DMS153 treated with DMSO at 0.1 percent for 48 hours (cell line): ENCODE results near the gene AATK.

ENCODE experiments used
- DNase-seq: peaks from one replicate; lab custom pipeline; 2025; ENCODE audit not compliant: unreplicated experiment; lab: John Stamatoyannopoulos, UW

The AATK gene

GRCh38 chr17:81181811-81182185, 15.8 kb upstream of the AATK start:
- DNase-seq: no peak

- DNase-seq: no peak
Observed at GRCh38 chr17:81180836-81181810, 15.1 kb upstream of the AATK start.

- no peak for DNase-seq
Observed at GRCh38 chr17:81179861-81180260, 13.8 kb upstream of the AATK start.

- DNase-seq: no peak
Observed at GRCh38 chr17:81179220-81179619, 13.2 kb upstream of the AATK start.

DNA sequence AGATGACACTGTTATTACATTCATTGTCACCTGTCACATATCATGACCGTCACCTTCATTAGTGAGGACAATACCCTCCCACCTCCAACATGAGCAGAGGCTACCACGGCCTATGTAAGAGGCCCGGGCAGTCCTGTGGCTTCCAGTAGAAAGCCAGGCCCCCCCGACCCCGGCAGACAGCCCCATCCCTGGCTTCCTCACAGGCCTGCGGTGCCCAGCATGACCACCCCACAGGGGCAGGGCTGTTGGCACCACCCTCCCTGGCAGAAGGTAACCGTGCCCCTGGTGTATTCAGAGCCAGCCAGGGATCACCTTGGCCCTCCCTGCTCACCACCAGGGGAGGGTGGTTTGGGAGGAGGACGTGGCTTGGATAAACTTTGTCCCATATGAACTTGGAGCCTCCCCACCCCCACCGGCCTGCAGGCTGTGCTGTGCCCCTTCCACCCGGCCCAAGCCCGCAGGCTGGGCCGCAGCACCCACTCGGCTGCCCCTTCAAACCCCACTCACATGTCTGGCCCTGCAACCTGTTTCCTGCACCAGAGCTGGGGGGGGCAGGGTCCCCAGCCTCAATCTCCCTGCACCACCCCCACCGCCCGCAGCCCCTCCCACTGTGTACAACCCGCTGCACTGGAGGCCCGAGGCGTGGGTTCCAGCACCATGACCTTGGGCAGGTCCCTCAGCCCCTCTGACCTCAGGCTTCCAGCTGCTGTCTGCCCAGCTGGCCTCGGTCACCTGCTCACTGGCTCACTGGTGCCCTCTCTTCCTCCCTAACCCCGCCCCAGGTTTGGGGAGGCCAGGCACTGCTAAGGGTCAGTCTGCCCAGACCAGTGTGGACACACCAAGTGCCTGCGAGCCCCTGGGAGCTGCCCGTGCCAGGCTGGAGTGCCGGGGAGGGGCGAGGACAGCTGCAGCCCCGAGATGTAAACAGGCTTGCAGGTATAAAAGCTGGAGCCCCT, 12.4 kb upstream of the AATK start:
- DNase-seq: no peak

GRCh38 chr17:81176666-81177065, 10.6 kb upstream of the AATK start:
- DNase-seq: no peak

- no peak for DNase-seq
Observed at GRCh38 chr17:81173762-81174155, 7.7 kb upstream of the AATK start.

- no peak for DNase-seq
Observed at GRCh38 chr17:81173052-81173761, 7.2 kb upstream of the AATK start.

- DNase-seq: no peak
Observed at GRCh38 chr17:81171941-81172340, 5.9 kb upstream of the AATK start.

- DNase-seq: no peak
Observed at GRCh38 chr17:81170727-81171494, 4.9 kb upstream of the AATK start.

GRCh38 chr17:81169870-81170309, 3.9 kb upstream of the AATK start:
- no peak for DNase-seq

DNA sequence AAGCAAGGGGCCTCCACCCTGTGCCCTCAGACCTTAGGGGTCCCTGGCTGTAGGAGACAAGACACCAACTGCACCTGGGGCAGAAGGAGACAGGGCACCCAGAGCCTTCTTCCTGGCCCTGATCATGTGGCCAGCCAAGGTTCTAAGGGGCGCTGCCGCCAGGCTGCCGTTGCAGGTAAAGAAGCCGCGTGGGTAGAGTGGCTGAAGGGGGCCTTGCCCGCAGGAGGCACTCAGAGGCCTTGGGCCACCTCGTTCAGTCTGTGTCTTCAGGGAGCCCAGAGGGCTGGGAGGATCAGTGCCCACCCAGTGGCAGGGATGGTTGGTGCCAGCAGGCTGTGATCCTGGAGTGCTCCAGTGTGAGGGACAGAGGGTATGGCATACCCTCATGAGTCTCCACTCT, 1.6 kb upstream of the AATK start:
- no peak for DNase-seq

DNA sequence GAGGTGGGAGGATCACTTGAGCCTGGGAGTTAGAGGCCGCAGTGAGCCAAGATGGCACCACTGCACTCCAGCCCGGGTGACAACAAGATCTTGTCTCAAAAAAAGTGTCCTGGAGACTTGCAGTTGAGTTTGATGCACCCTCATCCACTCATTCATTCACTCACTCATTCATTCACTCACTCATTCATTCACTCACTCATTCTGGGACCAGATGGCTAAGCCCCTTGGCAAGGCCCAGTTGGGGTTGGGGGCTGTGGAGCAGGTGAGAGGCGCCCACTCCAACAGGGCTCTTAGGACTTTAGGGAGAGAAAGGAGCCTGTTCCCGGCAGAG, 1.1 kb upstream of the AATK start:
- no peak for DNase-seq

DNA sequence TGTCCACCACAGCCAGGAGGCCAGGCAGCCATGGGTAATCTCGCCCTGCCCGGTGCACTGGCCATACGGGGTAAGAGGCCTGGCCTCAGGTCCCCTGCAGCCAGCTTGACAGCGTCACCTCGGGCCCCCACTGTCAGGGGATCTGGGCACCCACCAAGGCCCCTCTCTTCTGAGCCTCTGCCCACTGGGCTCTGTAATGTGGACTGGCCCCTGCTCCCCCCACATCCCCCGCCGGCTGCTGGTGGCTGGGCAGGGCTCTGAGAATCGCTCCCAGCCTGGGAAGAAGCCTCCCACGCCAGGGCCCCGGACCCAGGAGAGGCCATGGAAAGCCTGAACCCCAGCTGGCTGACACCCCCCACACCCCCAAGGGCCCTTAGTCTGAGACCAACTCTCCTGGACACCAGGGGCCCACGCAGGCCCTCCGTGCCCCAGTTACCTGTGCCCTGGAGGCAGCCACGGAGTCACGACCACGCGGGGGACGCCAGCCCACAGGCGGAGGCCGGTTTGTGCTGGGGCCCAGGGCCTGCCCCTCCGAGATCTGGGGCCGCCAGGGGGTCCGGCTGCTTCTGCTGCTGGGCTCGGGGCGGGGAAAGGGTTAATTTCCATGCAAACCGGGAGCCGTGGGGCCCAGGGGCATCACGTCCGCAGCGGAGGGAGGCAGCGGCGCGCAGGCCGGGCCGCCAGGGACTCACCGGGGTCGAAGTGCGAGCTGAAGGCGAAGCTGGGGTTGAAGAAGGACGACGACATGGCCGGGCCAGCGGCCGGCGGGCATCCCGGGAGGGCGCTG, 582 bp downstream of the AATK start, which contains the start of gene PVALEF:
PVALEF (plus strand) TSS at position 262 of the 787 bp plus-strand sequence. CDS start 15,720 bp downstream, outside the sequence.
- DNase-seq: no peak

DNA sequence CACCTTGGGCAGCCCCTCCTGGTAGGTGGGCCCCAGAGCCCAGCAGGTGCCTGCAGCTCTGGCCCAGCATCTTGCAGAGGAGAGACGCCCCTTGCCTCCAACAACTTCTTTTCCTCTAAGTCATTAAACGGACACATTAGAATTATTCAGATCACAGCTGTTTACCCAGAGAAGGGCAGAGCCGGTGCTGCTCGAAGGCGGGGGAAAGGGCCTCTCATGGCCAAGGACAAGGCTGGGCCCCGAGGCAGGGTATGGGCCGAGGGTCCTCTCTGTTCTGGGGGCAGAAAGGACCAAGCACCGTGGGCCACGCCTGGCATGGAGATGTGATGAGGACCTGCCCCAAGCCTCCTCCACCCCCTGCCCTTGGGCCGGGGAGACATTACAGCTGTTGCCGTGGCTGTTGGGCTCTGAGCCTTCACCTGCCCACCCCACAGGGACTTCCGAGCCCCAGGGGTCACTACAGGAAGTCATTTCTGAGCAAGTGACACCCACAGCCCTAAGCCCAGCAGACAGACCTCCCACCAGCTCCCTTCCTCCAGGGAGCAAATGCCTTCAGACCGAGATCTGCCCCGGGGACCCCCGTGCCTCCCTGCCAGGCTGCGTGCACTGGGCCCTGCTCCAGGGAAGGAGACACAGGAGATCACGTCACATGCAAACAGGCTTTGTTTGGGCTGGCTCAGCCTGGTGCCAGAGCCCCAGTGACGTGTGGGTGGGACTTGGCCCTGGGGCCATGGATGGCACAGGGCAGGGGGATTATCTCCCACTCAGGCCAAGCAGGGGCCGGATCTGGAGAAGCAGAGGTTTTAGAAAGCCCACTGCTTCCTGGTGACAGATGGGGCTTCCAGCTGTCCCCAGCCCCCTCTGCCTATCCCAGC, 1.4 kb downstream of the AATK start:
- DNase-seq: no peak

- no peak for DNase-seq
Observed at GRCh38 chr17:81163703-81164370, 2.2 kb downstream of the AATK start.

DNA sequence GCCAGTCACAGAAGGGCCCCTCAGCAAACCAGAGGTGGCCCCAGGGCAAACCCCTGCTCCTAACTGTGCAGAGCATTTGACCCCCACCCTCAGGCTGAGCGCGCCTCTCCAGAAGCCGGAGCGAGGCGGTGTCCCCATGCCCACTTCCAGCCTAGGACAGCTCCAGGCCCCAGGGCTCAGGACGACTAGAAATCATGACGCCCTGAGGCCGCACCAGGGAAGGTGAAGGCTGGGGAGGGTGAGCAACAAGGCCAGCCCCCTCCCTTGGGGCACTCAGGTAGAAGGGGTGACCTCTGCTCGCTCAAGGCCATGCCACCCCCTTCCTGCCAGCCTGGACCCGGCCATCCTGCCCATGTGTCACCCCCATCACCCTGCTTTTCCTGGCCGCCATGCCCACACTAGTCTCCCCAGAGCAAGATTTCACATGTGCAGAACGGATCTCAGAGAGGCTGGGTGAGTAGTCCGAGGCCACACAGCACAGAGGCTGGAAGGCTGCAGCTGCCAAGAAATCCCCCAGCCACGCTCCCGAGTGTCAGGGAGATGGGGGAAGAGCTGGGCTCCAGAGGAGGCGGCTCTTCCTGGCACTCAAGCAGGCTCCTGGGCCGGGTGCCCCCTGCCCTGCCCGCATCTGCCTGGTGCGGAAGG, 2.8 kb downstream of the AATK start:
- DNase-seq: no peak

- DNase-seq: no peak
Observed at GRCh38 chr17:81162491-81162890, 3.5 kb downstream of the AATK start.
